ENCODE measurements around the gene UTS2B. TPM values are rescaled to one million over a fixed set of nuclear protein-coding genes. Genes with fewer than 3 reads are reported as not detected.

UTS2B gene
- total and polyA plus RNA-seq, 9 of the 15 experiments (the other 6 are each of a cell fraction or from before 2014, with no cell fraction given), result 0.06 TPM; not detected in 8

GRCh38 chr3:191221638-191222037 lies 108.7 kb downstream of the UTS2B start:
- BruUV-seq (replicated peaks), result no TSS peak
- intact Hi-C loops (cut with micrococcal nuclease), result no loop called here
- H2AFZ ChIP-seq (ENCODE audit: low read depth, low read length), result no peak overlapping the region

GRCh38 chr3:191220908-191221307 lies 109.4 kb downstream of the UTS2B start:
- no peaks in the 10 kb centered on the region for H3K4me1 ChIP-seq (replicated peaks in 1 of 2; ENCODE audit: control insufficient read depth in 2 of 2, insufficient read depth in 2 of 2, low read length in 2 of 2)
- H3K9ac ChIP-seq (ENCODE audit: insufficient read depth in 1 of 2, low read depth in 2 of 2, low read length in 2 of 2), result no peak overlapping the region
- WGBS (ENCODE audit: insufficient coverage, low coverage, missing lambda C conversion rate), result 0% methylated on average over 5 of the region's 5 CpGs
- POLR2A ChIA-PET, result no interaction called here
- CTCF ChIA-PET (ENCODE audit: low intra/inter-chr PET ratio), result no interaction called here
- in situ Hi-C loops (cut with MboI), result no loop called here
- H4K20me1 ChIP-seq (replicated peaks; ENCODE audit: control insufficient read depth, insufficient read depth, low read length), result no peaks in the 10 kb centered on the region
- no peak overlapping the region for H3K4me2 ChIP-seq (ENCODE audit: insufficient read depth, low read length)
- ATAC-seq, result no peak
- DNase-seq (ENCODE audit: extremely low read depth in 1 of 4, low spot score in 3 of 4), result peak in 1 of 4 experiments; percentile 4
- no peak overlapping the region for H3K27ac ChIP-seq (ENCODE audit: extremely low read depth, low read depth, low read length)
- H3K36me3 ChIP-seq (ENCODE audit: control insufficient read depth, insufficient read depth, low read length), result no peaks in the 10 kb centered on the region
- intact Hi-C loops (cut with micrococcal nuclease), result no loop called here
- no peak overlapping the region for H3K4me3 ChIP-seq
- H2AFZ ChIP-seq (ENCODE audit: low read depth, low read length), result no peak overlapping the region
- no peaks in the 10 kb centered on the region for H3K9me1 ChIP-seq (ENCODE audit: control insufficient read depth, insufficient read depth, low read length)
- H3K79me2 ChIP-seq (ENCODE audit: control insufficient read depth, insufficient read depth, low read length), result no peaks in the 10 kb centered on the region
- BruUV-seq (replicated peaks), result no TSS peak
- H3K27me3 ChIP-seq (ENCODE audit: control insufficient read depth in 2 of 2, insufficient read depth in 2 of 2, low read length in 2 of 2), result no peaks in the 10 kb centered on the region
- FAIRE-seq, result no peak
- no peaks in the 10 kb centered on the region for H3K9me3 ChIP-seq (replicated peaks; ENCODE audit: control insufficient read depth, insufficient read depth, low read depth, low read length)
- TF ChIP-seq NR2F6 (CRISPR knock-in tag; IDR thresholded peaks at IDR 0.05) (no peak), RAD21 (CRISPR knock-in tag; conservative IDR thresholded peaks at IDR 0.05 in 1 of 2, IDR thresholded peaks at IDR 0.05 in 1 of 2) (0 out of 4 replicates have a peak, but pooled peaks of 1 of the 2 experiments have one; percentile 8), KDM1A (IDR thresholded peaks at IDR 0.05) (no peak), TGIF2 (CRISPR knock-in tag; IDR thresholded peaks at IDR 0.05) (no peak)

More at GRCh38 chr3:191221638-191222037, 108.7 kb downstream of the UTS2B start:
- Histone ChIP-seq H3K4me1 (replicated peaks in 1 of 2; ENCODE audit: control insufficient read depth in 2 of 2, insufficient read depth in 2 of 2, low read length in 2 of 2) (no peaks in the 10 kb centered on the region), H3K4me3 (no peak overlapping the region), H3K9ac (ENCODE audit: insufficient read depth in 1 of 2, low read depth in 2 of 2, low read length in 2 of 2) (no peak overlapping the region), H3K36me3 (ENCODE audit: control insufficient read depth, insufficient read depth, low read length) (no peaks in the 10 kb centered on the region), H3K79me2 (ENCODE audit: control insufficient read depth, insufficient read depth, low read length) (no peaks in the 10 kb centered on the region), H3K27me3 (ENCODE audit: control insufficient read depth in 2 of 2, insufficient read depth in 2 of 2, low read length in 2 of 2) (no peaks in the 10 kb centered on the region), H4K20me1 (replicated peaks; ENCODE audit: control insufficient read depth, insufficient read depth, low read length) (no peaks in the 10 kb centered on the region), H3K9me3 (replicated peaks; ENCODE audit: control insufficient read depth, insufficient read depth, low read depth, low read length) (no peaks in the 10 kb centered on the region), H3K4me2 (ENCODE audit: insufficient read depth, low read length) (no peak overlapping the region), H3K9me1 (ENCODE audit: control insufficient read depth, insufficient read depth, low read length) (no peaks in the 10 kb centered on the region), H3K27ac (ENCODE audit: extremely low read depth, low read depth, low read length) (no peak overlapping the region)
- FAIRE-seq (no peak), DNase-seq (ENCODE audit: extremely low read depth in 1 of 4, low spot score in 3 of 4) (no peak), ATAC-seq (no peak)
- WGBS (ENCODE audit: insufficient coverage, low coverage, missing lambda C conversion rate), result 0% methylated on average over 1 of the region's 1 CpG
- CTCF ChIA-PET (ENCODE audit: low intra/inter-chr PET ratio), result no interaction called here
- in situ Hi-C loops (cut with MboI), result no loop called here
- POLR2A ChIA-PET, result no interaction called here
- no peak for TF ChIP-seq ZNF668 (CRISPR knock-in tag; IDR thresholded peaks at IDR 0.05)
- no peak for TF ChIP-seq ARID1B (IDR thresholded peaks at IDR 0.05)
- no peak for TF ChIP-seq ZFP36 (IDR thresholded peaks at IDR 0.05; ENCODE audit: low read depth, low read length, partially characterized antibody)

Measured in K562 (cell line).